Muscle layer of duodenum (tissue), 2 donors: Measurements from ENCODE around the gene SALL4.
"Not testable (repeated sequence)": the region's sequence is repeated elsewhere in the genome, so short reads cannot be mapped to it uniquely, and the experiment has no call there.

Experiments used
- H3K27ac ChIP-seq: one replicate; pipeline ENCODE4 v1.7.0; 2013; ENCODE audit warnings: mild to moderate bottlenecking, low read length
- H3K27me3 ChIP-seq: one replicate; pipeline ENCODE4 v1.7.0; 2013; ENCODE audit warnings: low read depth, mild to moderate bottlenecking, control low read depth, low read length
- H3K36me3 ChIP-seq, 2 donors: one replicate each; pipeline ENCODE4 v1.7.0; 2013; ENCODE audit warnings: low read length in 2 of 2, control low read depth in 1 of 2, mild to moderate bottlenecking in 1 of 2; ENCODE audit not compliant: insufficient read depth in 2 of 2, control insufficient read depth in 1 of 2
- H3K4me1 ChIP-seq, 2 donors: one replicate each; pipeline ENCODE4 v1.7.0; 2013; ENCODE audit warnings: low read length in 2 of 2, mild to moderate bottlenecking in 2 of 2, control low read depth in 1 of 2, moderate library complexity in 1 of 2; ENCODE audit not compliant: insufficient read depth in 2 of 2, control insufficient read depth in 1 of 2
- H3K4me3 ChIP-seq, 2 donors: one replicate each; pipeline ENCODE4 v1.7.0; 2013; ENCODE audit warnings: low read length in 2 of 2, low read depth in 1 of 2, mild to moderate bottlenecking in 1 of 2
- H3K9me3 ChIP-seq, 2 donors: one replicate each; pipeline ENCODE4 v1.7.0; 2013; ENCODE audit warnings: low read length in 2 of 2, control low read depth in 1 of 2, mild to moderate bottlenecking in 1 of 2; ENCODE audit not compliant: control insufficient read depth in 1 of 2
- donor health status: healthy.

The SALL4 gene

GRCh38 chr20:51747182-51747911 is 55.0 kb downstream of the SALL4 start:
- no peak overlapping the region for H3K27ac ChIP-seq
- H3K4me1 ChIP-seq: peaks cover 14 to 15% of the 10 kb centered on the region in 2 donors
- H3K36me3 ChIP-seq: no peaks in the 10 kb centered on the region

GRCh38 chr20:51745804-51746203 is 56.5 kb downstream of the SALL4 start:
- no peaks in the 10 kb centered on the region for H3K36me3 ChIP-seq
- H3K9me3 ChIP-seq: no peaks in the 10 kb centered on the region
- peaks cover 8 to 17% of the 10 kb centered on the region in 2 donors for H3K4me1 ChIP-seq
- H3K27ac ChIP-seq: no peak overlapping the region
- no peaks in the 10 kb centered on the region for H3K27me3 ChIP-seq
- H3K4me3 ChIP-seq: no peak overlapping the region

More at GRCh38 chr20:51747182-51747911, 55.0 kb downstream of the SALL4 start:
- Histone ChIP-seq H3K27me3 (no peaks in the 10 kb centered on the region), H3K9me3 (no peaks in the 10 kb centered on the region), H3K4me3 (no peak overlapping the region)

GRCh38 chr20:51740838-51741237 is 61.5 kb downstream of the SALL4 start:
- H3K27me3 ChIP-seq: no peaks in the 10 kb centered on the region
- peaks cover 3 to 13% of the 10 kb centered on the region in 2 donors for H3K4me1 ChIP-seq
- H3K4me3 ChIP-seq: no peak overlapping the region
- H3K36me3 ChIP-seq: no peaks in the 10 kb centered on the region
- H3K9me3 ChIP-seq: no peaks in the 10 kb centered on the region
- H3K27ac ChIP-seq: no peak overlapping the region

- not testable (repeated sequence) for H3K9me3 ChIP-seq, H3K36me3 ChIP-seq, H3K4me3 ChIP-seq, H3K27me3 ChIP-seq, H3K27ac ChIP-seq
- peaks cover 3 to 17% of the 10 kb centered on the region in 2 donors for H3K4me1 ChIP-seq
Observed at GRCh38 chr20:51740308-51740707, 62.0 kb downstream of the SALL4 start.

- Histone ChIP-seq H3K4me1 (peaks cover 3 to 22% of the 10 kb centered on the region in 2 donors), H3K9me3 (no peaks in the 10 kb centered on the region), H3K27ac (no peak overlapping the region), H3K36me3 (no peaks in the 10 kb centered on the region), H3K27me3 (no peaks in the 10 kb centered on the region), H3K4me3 (no peak overlapping the region)
Observed at GRCh38 chr20:51739722-51740249, 62.5 kb downstream of the SALL4 start.

GRCh38 chr20:51738877-51739447 is 63.4 kb downstream of the SALL4 start:
- H3K27ac ChIP-seq: no peak overlapping the region
- peaks cover 3 to 23% of the 10 kb centered on the region in 2 donors for H3K4me1 ChIP-seq
- H3K9me3 ChIP-seq: no peaks in the 10 kb centered on the region
- H3K36me3 ChIP-seq: no peaks in the 10 kb centered on the region
- H3K4me3 ChIP-seq: no peak overlapping the region
- H3K27me3 ChIP-seq: no peaks in the 10 kb centered on the region

GRCh38 chr20:51738261-51738660 is 64.1 kb downstream of the SALL4 start:
- H3K4me1 ChIP-seq: peaks cover 3 to 23% of the 10 kb centered on the region in 2 donors
- not testable (repeated sequence) for H3K27ac ChIP-seq, H3K4me3 ChIP-seq, H3K9me3 ChIP-seq, H3K27me3 ChIP-seq, H3K36me3 ChIP-seq

GRCh38 chr20:51736947-51737346 is 65.4 kb downstream of the SALL4 start:
- Histone ChIP-seq H3K9me3 (no peaks in the 10 kb centered on the region), H3K27me3 (no peaks in the 10 kb centered on the region), H3K4me3 (no peak overlapping the region), H3K27ac (no peak overlapping the region), H3K36me3 (no peaks in the 10 kb centered on the region), H3K4me1 (peaks cover 0 to 13% of the 10 kb centered on the region in 2 donors)

- no peaks in the 10 kb centered on the region for H3K27me3 ChIP-seq
- H3K27ac ChIP-seq: no peak overlapping the region
Observed at GRCh38 chr20:51735728-51736600, 66.4 kb downstream of the SALL4 start.

GRCh38 chr20:51734876-51735720 is 67.2 kb downstream of the SALL4 start:
- no peak overlapping the region for H3K4me3 ChIP-seq
- H3K4me1 ChIP-seq: peaks cover 0 to 14% of the 10 kb centered on the region in 2 donors
- H3K36me3 ChIP-seq: no peaks in the 10 kb centered on the region
- H3K9me3 ChIP-seq: no peaks in the 10 kb centered on the region
- no peak overlapping the region for H3K27ac ChIP-seq
- H3K27me3 ChIP-seq: no peaks in the 10 kb centered on the region

More at GRCh38 chr20:51735728-51736600, 66.4 kb downstream of the SALL4 start:
- peaks cover 0 to 14% of the 10 kb centered on the region in 2 donors for H3K4me1 ChIP-seq
- H3K9me3 ChIP-seq: no peaks in the 10 kb centered on the region
- H3K36me3 ChIP-seq: no peaks in the 10 kb centered on the region
- no peak overlapping the region for H3K4me3 ChIP-seq
